Gastrocnemius medialis (tissue), 4 donors: ENCODE data around the gene C18orf32. TPM values are rescaled to one million over a fixed set of nuclear protein-coding genes. Genes with fewer than 3 reads are reported as not detected.
"Not testable (repeated sequence)": the region's sequence is repeated elsewhere in the genome, so short reads cannot be mapped to it uniquely, and the experiment has no call there.

ENCODE experiments used
- ATAC-seq, 2 donors: fragments of 150-250 bp; one replicate each; pipeline ENCODE4 v1.9.1; 2016
- DNase-seq, 2 donors: peaks; one replicate each; pipeline ENCODE4 v3.0.0-alpha.2; 2019
- H3K27ac ChIP-seq, 4 donors: fragments of 200-600 bp; sonication (generic); 1 replicate in 1 of 4; 2 replicates in 3 of 4; pipeline ENCODE4 v1.5.1; 2016 to 2018; ENCODE audit warnings: mild to moderate bottlenecking in 2 of 4, moderate library complexity in 1 of 4
- H3K27me3 ChIP-seq, 3 donors: fragments of 200-600 bp; sonication (generic) in 2 of 3; 1 replicate in 1 of 3; 2 replicates in 2 of 3; pipeline versions ENCODE4 v1.5.1 to v1.6.0; 2016 to 2019; ENCODE audit warnings: mild to moderate bottlenecking in 1 of 3, moderate library complexity in 1 of 3
- H3K36me3 ChIP-seq, 2 donors: fragments of 200-600 bp; sonication (generic) in 1 of 2; one replicate each; pipeline ENCODE4 v1.5.1; 2017 to 2018
- H3K4me1 ChIP-seq, 2 donors: fragments of 200-600 bp; sonication (generic) in 1 of 2; one replicate each; pipeline ENCODE4 v1.5.1; 2016 to 2017; ENCODE audit warnings: mild to moderate bottlenecking in 2 of 2
- H3K4me3 ChIP-seq, 4 donors: fragments of 200-600 bp; sonication (generic) in 3 of 4; 1 replicate in 1 of 4; 2 replicates in 3 of 4; pipeline ENCODE4 v1.5.1; 2016 to 2019; ENCODE audit warnings: mild to moderate bottlenecking in 2 of 4
- H3K9me3 ChIP-seq, 3 donors: fragments of 200-600 bp; sonication (generic) in 2 of 3; 1 replicate in 1 of 3; 2 replicates in 2 of 3; pipeline ENCODE4 v1.5.1; 2016 to 2019
- CTCF ChIP-seq, 5 experiments: fragments of 450-650 bp in 3 of 5; fragments of 200-600 bp in 2 of 5; sonication (generic) in 2 of 5; IDR thresholded peaks in 4 of 5; conservative IDR thresholded peaks in 1 of 5; 1 replicate in 4 of 5; 2 replicates in 1 of 5; pipeline ENCODE4 v1.5.1; 2016 to 2019; ENCODE audit warnings: antibody characterized with exemption in 5 of 5, mild to moderate bottlenecking in 3 of 5, moderate library complexity in 3 of 5
- POLR2A ChIP-seq, 2 donors: fragments of 450-650 bp; IDR thresholded peaks; one replicate each; pipeline ENCODE4 v1.6.1; 2017; ENCODE audit warnings: antibody characterized with exemption in 2 of 2, mild to moderate bottlenecking in 2 of 2, moderate library complexity in 2 of 2
- in situ Hi-C, 4 donors: fragments of 200-750 bp; cut with MboI; loops; one replicate each; pipeline versions ENCODE4 v1.15.0 to v1.8.0; 2017; ENCODE audit warnings: low sequenced_read_pairs in 4 of 4
- intact Hi-C: fragments of 100-400 bp; cut with DNase I; formaldehyde crosslinking; loops from one replicate; pipeline ENCODE4 v1.15.1; 2023; ENCODE audit warnings: low total_unique reads
- total RNA-seq, 4 donors: library from RNA; depleted of rRNA; stranded (reverse); fragments of >200 nt; gene quantifications; one replicate each; pipeline versions ENCODE4 v1.1.0 to v1.2.3, GENCODE V29; 2016

The C18orf32 gene
- total RNA-seq, 4 donors from 2014 or later: 14.0 to 28.2 (median 19.6) TPM

- no peaks in the 10 kb centered on the region for H3K9me3 ChIP-seq
- intact Hi-C loops: loop anchor here (10.0 kb wide), 3 partner anchors 685 to 1545 kb away; partner anchors contain the start of gene SMAD2
- TF ChIP-seq POLR2A (IDR thresholded peaks at IDR 0.05) (no peak), CTCF (IDR thresholded peaks at IDR 0.05 in 4 of 5, conservative IDR thresholded peaks at IDR 0.05 in 1 of 5) (no peak)
- in situ Hi-C loops: loop anchor here in 3 of 4 donors (25.0 kb wide), 1 partner anchor 808 kb away; the partner anchor contains the start of genes CXXC1 (in 3 of the 3) and MBD1 (in 3 of the 3)
- H3K4me1 ChIP-seq: peaks cover 0 to 12% of the 10 kb centered on the region in 2 donors
- no peak overlapping the region for H3K4me3 ChIP-seq
- ATAC-seq: no peak
- DNase-seq: no peak
- no peaks in the 10 kb centered on the region for H3K27me3 ChIP-seq
- peaks cover 0 to 38% of the 10 kb centered on the region in 2 donors for H3K36me3 ChIP-seq
- no peak overlapping the region for H3K27ac ChIP-seq
These were observed 7.5 kb downstream of the C18orf32 start for GRCh38 chr18:49479381-49480137.

- Histone ChIP-seq H3K36me3 (peaks cover 0 to 22% of the 10 kb centered on the region in 2 donors), H3K4me1 (peaks cover 0 to 12% of the 10 kb centered on the region in 2 donors), H3K4me3 (peak overlapping the region in 2 of 4 donors; percentile 4 to 17), H3K27me3 (no peaks in the 10 kb centered on the region), H3K27ac (peak overlapping the region; percentile 26 to 63 (median 48)), H3K9me3 (no peaks in the 10 kb centered on the region)
- ATAC-seq (peak; percentile 26 to 66), DNase-seq (no peak)
- in situ Hi-C loops: loop anchor here in 3 of 4 donors (25.0 kb wide), 1 partner anchor 810 kb away; the partner anchor contains the start of genes CXXC1 (in 3 of the 3) and MBD1 (in 3 of the 3)
- intact Hi-C loops: no loop called here
- TF ChIP-seq POLR2A (IDR thresholded peaks at IDR 0.05) (no peak), CTCF (IDR thresholded peaks at IDR 0.05 in 4 of 5, conservative IDR thresholded peaks at IDR 0.05 in 1 of 5) (no peak)
These were observed 10.2 kb downstream of the C18orf32 start for GRCh38 chr18:49476664-49477411.

- H3K27ac ChIP-seq, H3K27me3 ChIP-seq, ATAC-seq, DNase-seq, H3K36me3 ChIP-seq, intact Hi-C loops, H3K9me3 ChIP-seq, H3K4me3 ChIP-seq: not testable (repeated sequence)
- H3K4me1 ChIP-seq: peaks cover 0 to 12% of the 10 kb centered on the region in 2 donors
- in situ Hi-C loops: loop anchor here in 3 of 4 donors (25.0 kb wide), 1 partner anchor 812 kb away; the partner anchor contains the start of genes CXXC1 (in 3 of the 3) and MBD1 (in 3 of the 3)
These were observed 12.1 kb downstream of the C18orf32 start for GRCh38 chr18:49474935-49475334.

- Histone ChIP-seq H3K36me3 (no peaks in the 10 kb centered on the region), H3K4me3 (no peak overlapping the region), H3K27ac (no peak overlapping the region), H3K9me3 (no peaks in the 10 kb centered on the region), H3K27me3 (no peaks in the 10 kb centered on the region), H3K4me1 (peaks cover 0 to 12% of the 10 kb centered on the region in 2 donors)
- in situ Hi-C loops: no loop called here
- intact Hi-C loops: no loop called here
- ATAC-seq: no peak
- TF ChIP-seq CTCF (IDR thresholded peaks at IDR 0.05 in 4 of 5, conservative IDR thresholded peaks at IDR 0.05 in 1 of 5): no peak
- TF ChIP-seq POLR2A (IDR thresholded peaks at IDR 0.05): no peak
- no peak for DNase-seq
These were observed 13.3 kb downstream of the C18orf32 start for GRCh38 chr18:49473721-49474120.

- Histone ChIP-seq H3K4me3 (no peak overlapping the region), H3K27ac (no peak overlapping the region), H3K36me3 (no peaks in the 10 kb centered on the region), H3K9me3 (no peaks in the 10 kb centered on the region), H3K4me1 (peaks cover 0 to 12% of the 10 kb centered on the region in 2 donors), H3K27me3 (no peaks in the 10 kb centered on the region)
- intact Hi-C loops: no loop called here
- in situ Hi-C loops: no loop called here
- TF ChIP-seq POLR2A (IDR thresholded peaks at IDR 0.05) (no peak), CTCF (IDR thresholded peaks at IDR 0.05 in 4 of 5, conservative IDR thresholded peaks at IDR 0.05 in 1 of 5) (no peak)
- ATAC-seq (no peak), DNase-seq (no peak)
These were observed 14.6 kb downstream of the C18orf32 start for GRCh38 chr18:49472459-49472858.
